Esophagus muscularis mucosa (tissue), 3 donors: ENCODE results near the gene SGTA.

ENCODE experiments used
- CTCF ChIP-seq, 3 experiments: fragments of 200-600 bp in 2 of 3; fragments of 450-650 bp in 1 of 3; sonication (generic) in 2 of 3; IDR thresholded peaks; one replicate each; pipeline ENCODE4 v1.5.1; 2017 to 2019; ENCODE audit warnings: antibody characterized with exemption in 3 of 3, mild to moderate bottlenecking in 2 of 3, moderate library complexity in 1 of 3
- EP300 ChIP-seq: sonication (generic); formaldehyde crosslinking; IDR thresholded peaks from one replicate; pipeline ENCODE4 v1.6.1; 2017; ENCODE audit warnings: antibody characterized with exemption

GRCh38 chr19:2766594-2767372, 16.3 kb downstream of the SGTA start:
- TF ChIP-seq EP300 (no peak), CTCF (IDR thresholded peaks at IDR 0.05) (no peak)
